OCI-LY7 (cell line): Measurements from ENCODE around the gene ABCG4. TPM values are rescaled to one million over a fixed set of nuclear protein-coding genes. Genes with fewer than 3 reads are reported as not detected.

Source experiments
- BruUV-seq: library from RNA; stranded (reverse); fragments of 400-500 nt; replicated peaks from 2 replicates; lab custom pipeline; 2021; lab: Mats Ljungman, UMichigan
- CTCF ChIA-PET: fragments of 300-600 bp; sonication (Branson Sonifier 250); formaldehyde crosslinking; loops from one replicate; lab custom pipeline; 2022; ENCODE audit warnings: antibody characterized with exemption; ENCODE audit not compliant: unreplicated experiment; lab: Charles Lee
- POLR2A ChIA-PET: fragments of 300-600 bp; sonication (Branson Sonifier 250); formaldehyde crosslinking; loops from one replicate; lab custom pipeline; 2022; ENCODE audit warnings: antibody characterized with exemption; lab: Charles Lee
- DNase-seq: peaks from one replicate; pipeline ENCODE4 v3.0.0-alpha.2; 2015; ENCODE audit warnings: low spot score
- H2AFZ ChIP-seq: fragments of 200-600 bp; sonication (generic), shearing (Covaris generic); 2 replicates; pipeline ENCODE4 v1.6.1; 2014; ENCODE audit warnings: mild to moderate bottlenecking, antibody characterized with exemption, low read length, moderate library complexity
- H3K27ac ChIP-seq: fragments of 200-600 bp; sonication (generic); 2 replicates; pipeline ENCODE4 v1.5.1; 2014; ENCODE audit warnings: mixed run types, low read depth, mild to moderate bottlenecking, moderate library complexity, low read length, inconsistent platforms; ENCODE audit not compliant: poor library complexity, severe bottlenecking
- H3K36me3 ChIP-seq: fragments of 200-600 bp; sonication (generic); 2 replicates; pipeline ENCODE4 v1.6.1; 2014; ENCODE audit warnings: mild to moderate bottlenecking, antibody characterized with exemption, low read length, moderate library complexity, mixed read lengths; ENCODE audit not compliant: insufficient read depth
- H3K4me1 ChIP-seq: fragments of 200-600 bp; sonication (generic); 2 replicates; pipeline ENCODE4 v1.5.1; 2014; ENCODE audit warnings: mild to moderate bottlenecking, low read length; ENCODE audit not compliant: insufficient read depth, poor library complexity, severe bottlenecking
- H3K4me2 ChIP-seq: fragments of 200-600 bp; sonication (generic); 2 replicates; pipeline ENCODE4 v1.6.1; 2014; ENCODE audit warnings: mild to moderate bottlenecking, low read length
- H3K4me3 ChIP-seq: fragments of 200-600 bp; sonication (generic); 2 replicates; pipeline ENCODE4 v1.5.1; 2014; ENCODE audit warnings: mild to moderate bottlenecking, low read depth, low read length; ENCODE audit not compliant: poor library complexity, severe bottlenecking
- H3K79me2 ChIP-seq: fragments of 200-600 bp; sonication (generic); 2 replicates; pipeline ENCODE4 v1.6.1; 2016; ENCODE audit warnings: low read depth, mild to moderate bottlenecking, low read length, moderate library complexity, mixed read lengths; ENCODE audit not compliant: insufficient read depth
- H3K9me2 ChIP-seq: fragments of 200-600 bp; sonication (generic); 2 replicates; pipeline ENCODE4 v1.6.1; 2016; ENCODE audit warnings: mild to moderate bottlenecking, low read length, mixed read lengths; ENCODE audit not compliant: insufficient read depth
- H3K9me3 ChIP-seq: fragments of 200-600 bp; sonication (generic); 2 replicates; pipeline ENCODE4 v1.6.1; 2014; ENCODE audit warnings: mild to moderate bottlenecking, mixed run types, low read length, mixed read lengths
- H4K20me1 ChIP-seq: fragments of 200-600 bp; sonication (generic); 2 replicates; pipeline ENCODE4 v1.6.1; 2014; ENCODE audit warnings: mild to moderate bottlenecking, antibody characterized with exemption, low read length, moderate library complexity, mixed read lengths; ENCODE audit not compliant: insufficient read depth
- EZH2phosphoT487 ChIP-seq: fragments of 200-600 bp; sonication (generic); IDR thresholded peaks from 2 replicates; pipeline ENCODE4 v1.6.1; 2018; ENCODE audit warnings: low read depth, borderline replicate concordance, mild to moderate bottlenecking, mixed run types, antibody characterized with exemption, low read length, moderate library complexity, mixed read lengths
- intact Hi-C: fragments of 100-400 bp; cut with micrococcal nuclease; formaldehyde crosslinking; loops from one replicate; pipeline ENCODE4 v1.10.0; 2022; ENCODE audit not compliant: unreplicated experiment
- total RNA-seq, 2 experiments: library from RNA; depleted of rRNA in 1 of 2; stranded (reverse); fragments of >200 nt in 1 of 2; shearing (Covaris generic) in 1 of 2; gene quantifications; 2 replicates each; pipeline ENCODE4 v1.2.3, GENCODE V29; 2014 to 2022
- TF ChIP-seq, protein P1 (sequence below): fragments of 200-600 bp; sonication (generic); conservative IDR thresholded peaks from 2 replicates; pipeline ENCODE4 v1.5.1; 2014; ENCODE audit warnings: mild to moderate bottlenecking, antibody characterized with exemption, low read length, moderate library complexity, mixed read lengths

Gene ABCG4
- total RNA-seq, 2 experiments from 2014 or later, result not detected

DNA sequence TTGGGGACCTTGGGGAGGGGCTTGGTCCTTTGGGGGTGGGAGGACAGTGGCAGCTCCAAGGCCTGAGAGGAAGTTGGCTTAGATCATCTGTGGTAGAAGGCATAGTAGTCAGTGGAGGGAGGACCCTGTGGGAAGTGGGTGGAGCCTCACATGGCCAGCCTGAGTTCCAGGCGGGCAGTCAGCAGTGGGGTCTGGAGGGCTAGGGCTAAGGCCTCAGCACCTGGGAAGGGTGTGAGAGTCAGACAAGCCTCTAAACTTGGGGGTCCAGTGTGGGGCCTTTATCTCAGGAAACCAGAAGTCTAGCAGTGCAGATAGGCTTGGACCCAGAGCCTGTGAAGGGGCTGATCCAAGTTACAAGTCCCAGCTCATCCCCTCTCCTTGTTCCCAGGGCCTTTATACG lies 23.7 kb downstream of the ABCG4 start:
- peaks cover 4% of the 10 kb centered on the region for H3K4me1 ChIP-seq
- H3K4me3 ChIP-seq, result no peak overlapping the region
- H3K27ac ChIP-seq, result no peak overlapping the region
- intact Hi-C loops, result no loop called here
- H3K9me2 ChIP-seq, result no peaks in the 10 kb centered on the region
- no peak for DNase-seq
- ChIA-PET CTCF (interaction anchor here (0.5 kb wide), 1 partner anchor 191 kb away, joined by 6 read pairs; no protein-coding TSS in a partner anchor), POLR2A (no interaction called here)
- no peaks in the 10 kb centered on the region for H4K20me1 ChIP-seq
- no peaks in the 10 kb centered on the region for H3K9me3 ChIP-seq
- H3K4me2 ChIP-seq, result no peak overlapping the region
- no peaks in the 10 kb centered on the region for H3K36me3 ChIP-seq
- no peaks in the 10 kb centered on the region for H3K79me2 ChIP-seq
- H2AFZ ChIP-seq, result no peak overlapping the region
- TF ChIP-seq, protein P1, sequence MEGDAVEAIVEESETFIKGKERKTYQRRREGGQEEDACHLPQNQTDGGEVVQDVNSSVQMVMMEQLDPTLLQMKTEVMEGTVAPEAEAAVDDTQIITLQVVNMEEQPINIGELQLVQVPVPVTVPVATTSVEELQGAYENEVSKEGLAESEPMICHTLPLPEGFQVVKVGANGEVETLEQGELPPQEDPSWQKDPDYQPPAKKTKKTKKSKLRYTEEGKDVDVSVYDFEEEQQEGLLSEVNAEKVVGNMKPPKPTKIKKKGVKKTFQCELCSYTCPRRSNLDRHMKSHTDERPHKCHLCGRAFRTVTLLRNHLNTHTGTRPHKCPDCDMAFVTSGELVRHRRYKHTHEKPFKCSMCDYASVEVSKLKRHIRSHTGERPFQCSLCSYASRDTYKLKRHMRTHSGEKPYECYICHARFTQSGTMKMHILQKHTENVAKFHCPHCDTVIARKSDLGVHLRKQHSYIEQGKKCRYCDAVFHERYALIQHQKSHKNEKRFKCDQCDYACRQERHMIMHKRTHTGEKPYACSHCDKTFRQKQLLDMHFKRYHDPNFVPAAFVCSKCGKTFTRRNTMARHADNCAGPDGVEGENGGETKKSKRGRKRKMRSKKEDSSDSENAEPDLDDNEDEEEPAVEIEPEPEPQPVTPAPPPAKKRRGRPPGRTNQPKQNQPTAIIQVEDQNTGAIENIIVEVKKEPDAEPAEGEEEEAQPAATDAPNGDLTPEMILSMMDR, result no peak
- TF ChIP-seq EZH2phosphoT487, result no peak
- BruUV-seq, result no TSS peak

DNA sequence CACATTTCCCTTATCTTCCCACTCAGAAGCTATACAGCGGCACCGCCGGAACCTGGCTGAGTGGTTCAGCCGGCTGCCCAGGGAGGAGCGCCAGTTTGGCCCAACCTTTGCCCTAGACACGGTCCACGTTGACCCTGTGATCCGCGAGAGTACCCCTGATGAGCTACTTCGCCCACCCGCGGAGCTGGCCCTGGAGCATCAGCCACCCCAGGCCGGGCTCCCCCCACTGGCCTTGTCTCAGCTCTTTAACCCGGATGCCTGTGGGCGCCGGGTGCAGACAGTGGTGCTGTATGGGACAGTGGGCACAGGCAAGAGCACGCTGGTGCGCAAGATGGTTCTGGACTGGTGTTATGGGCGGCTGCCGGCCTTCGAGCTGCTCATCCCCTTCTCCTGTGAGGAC lies 24.6 kb downstream of the ABCG4 start:
- H3K79me2 ChIP-seq, result no peaks in the 10 kb centered on the region
- no peaks in the 10 kb centered on the region for H3K9me2 ChIP-seq
- H3K36me3 ChIP-seq, result no peaks in the 10 kb centered on the region
- ChIA-PET CTCF (no interaction called here), POLR2A (no interaction called here)
- H3K4me2 ChIP-seq, result no peak overlapping the region
- BruUV-seq, result no TSS peak
- H2AFZ ChIP-seq, result no peak overlapping the region
- no peaks in the 10 kb centered on the region for H4K20me1 ChIP-seq
- intact Hi-C loops, result no loop called here
- peaks cover 13% of the 10 kb centered on the region for H3K4me1 ChIP-seq
- H3K4me3 ChIP-seq, result no peak overlapping the region
- no peak for TF ChIP-seq EZH2phosphoT487
- TF ChIP-seq, protein P1, result no peak
- no peak overlapping the region for H3K27ac ChIP-seq
- DNase-seq, result no peak
- H3K9me3 ChIP-seq, result no peaks in the 10 kb centered on the region

DNA sequence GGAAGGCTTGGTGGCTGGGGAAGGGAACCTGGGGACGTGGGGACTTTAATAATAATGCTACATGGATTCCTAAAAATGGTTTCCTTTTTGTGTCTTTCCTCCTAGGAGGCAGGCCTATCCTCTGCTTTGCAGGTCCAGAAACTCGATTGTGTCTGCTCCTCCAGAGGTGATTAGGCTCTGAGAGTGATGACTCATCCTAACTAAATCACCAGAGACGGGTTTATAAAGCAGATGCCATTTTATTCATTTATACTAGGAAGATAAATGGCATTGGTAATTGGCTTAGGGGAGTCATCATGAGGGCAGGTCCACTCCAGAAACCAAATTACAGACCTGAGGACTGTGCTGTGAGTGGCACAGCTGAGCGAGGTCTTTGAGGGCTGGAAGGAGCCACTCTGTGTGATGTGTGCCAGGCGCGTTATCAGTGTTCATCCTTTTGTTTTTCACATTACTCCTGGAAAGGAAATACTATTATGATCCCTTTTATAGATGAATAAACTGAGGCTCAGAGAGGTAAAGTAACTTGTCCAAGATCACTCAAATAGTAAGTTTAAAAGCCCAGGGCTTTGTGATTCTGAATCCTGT lies 26.7 kb downstream of the ABCG4 start:
- POLR2A ChIA-PET, result no interaction called here
- H4K20me1 ChIP-seq, result no peaks in the 10 kb centered on the region
- no peaks in the 10 kb centered on the region for H3K36me3 ChIP-seq
- no peak overlapping the region for H3K27ac ChIP-seq
- H3K4me1 ChIP-seq, result peaks cover 15% of the 10 kb centered on the region
- H3K79me2 ChIP-seq, result no peaks in the 10 kb centered on the region
- no peak overlapping the region for H3K4me2 ChIP-seq
- intact Hi-C loops, result no loop called here
- DNase-seq, result no peak
- H3K9me2 ChIP-seq, result no peaks in the 10 kb centered on the region
- no peak for TF ChIP-seq EZH2phosphoT487
- TF ChIP-seq, protein P1, result no peak
- no TSS peak for BruUV-seq
- CTCF ChIA-PET, result interaction anchor here (0.6 kb wide), 1 partner anchor 69 kb away, joined by 5 read pairs; no protein-coding TSS in a partner anchor
- no peak overlapping the region for H3K4me3 ChIP-seq
- H3K9me3 ChIP-seq, result no peaks in the 10 kb centered on the region
- no peak overlapping the region for H2AFZ ChIP-seq
